Activated B cell treated with CpG ODN at 0.5 μM for 24 hours (primary cell): Measurements from ENCODE around the gene FBXO10. TPM values are rescaled to one million over a fixed set of nuclear protein-coding genes. Genes with fewer than 3 reads are reported as not detected.

ENCODE experiments used
- ATAC-seq: fragments of 200-7000 bp; cut with Tn5 transposase; one replicate; pipeline ENCODE4 v1.10.0; 2021; ENCODE audit warnings: low read depth, mild to moderate bottlenecking, moderate library complexity
- CTCF ChIA-PET: fragments of 350-600 bp; sonication (Branson Sonifier 250); formaldehyde crosslinking; loops from one replicate; lab custom pipeline; 2021; ENCODE audit warnings: antibody characterized with exemption; lab: Charles Lee
- POLR2A ChIA-PET: fragments of 350-600 bp; sonication (Branson Sonifier 250); formaldehyde crosslinking; loops from one replicate; lab custom pipeline; 2021; ENCODE audit warnings: antibody characterized with exemption; lab: Charles Lee
- DNase-seq: peaks from one replicate; pipeline ENCODE4 v3.0.0; 2022
- H3K27ac Mint-ChIP-seq: one replicate; pipeline ENCODE4 v1.8.0; 2020; ENCODE audit warnings: mixed read lengths
- H3K27me3 Mint-ChIP-seq: one replicate; pipeline ENCODE4 v1.8.0; 2021; ENCODE audit warnings: mixed read lengths
- H3K36me3 Mint-ChIP-seq: one replicate; pipeline ENCODE4 v1.8.0; 2021; ENCODE audit warnings: low read depth, mixed read lengths
- H3K4me1 Mint-ChIP-seq: one replicate; pipeline ENCODE4 v1.8.0; 2021; ENCODE audit warnings: mixed read lengths
- H3K4me3 Mint-ChIP-seq: one replicate; pipeline ENCODE4 v1.8.0; 2020; ENCODE audit warnings: mild to moderate bottlenecking, mixed read lengths
- H3K9me3 Mint-ChIP-seq: one replicate; pipeline ENCODE4 v1.8.0; 2020; ENCODE audit warnings: mixed read lengths
- intact Hi-C: fragments of 100-400 bp; cut with micrococcal nuclease; formaldehyde crosslinking; loops from one replicate; pipeline ENCODE4 v1.15.1; 2024
- total RNA-seq: library from RNA; stranded (reverse); gene quantifications from 2 replicates; pipeline ENCODE4 v1.2.3, GENCODE V29; 2022
- TF ChIP-seq, protein P1 (sequence below): fragments of 200-600 bp; IDR thresholded peaks from one replicate; pipeline ENCODE4 v1.8.0; 2022; ENCODE audit warnings: antibody characterized with exemption, mild to moderate bottlenecking

The FBXO10 gene
- total RNA-seq, 1 donor from 2014 or later, result 39.4 TPM

DNA sequence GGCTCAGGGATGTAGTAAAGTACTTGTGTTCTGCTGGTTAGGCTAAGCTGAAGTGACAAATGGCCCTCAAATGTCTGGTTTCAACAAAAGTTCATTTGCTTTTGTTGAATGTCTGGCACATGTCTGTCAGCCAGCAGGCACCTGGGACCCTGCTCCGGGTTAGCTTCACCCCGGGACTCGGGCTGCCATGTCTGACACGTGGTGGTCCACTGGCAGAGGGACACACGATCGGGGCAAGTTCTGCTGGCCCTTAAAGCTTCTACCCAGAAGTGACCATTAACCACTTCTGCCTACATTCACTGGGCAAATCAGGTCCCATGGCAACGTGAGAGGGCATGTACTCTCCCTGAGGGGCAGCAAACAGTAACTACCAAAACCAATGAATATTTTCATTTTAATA, 66.6 kb downstream of the FBXO10 start:
- peaks cover 8% of the 10 kb centered on the region for H3K4me1 Mint-ChIP-seq
- TF ChIP-seq, protein P1, sequence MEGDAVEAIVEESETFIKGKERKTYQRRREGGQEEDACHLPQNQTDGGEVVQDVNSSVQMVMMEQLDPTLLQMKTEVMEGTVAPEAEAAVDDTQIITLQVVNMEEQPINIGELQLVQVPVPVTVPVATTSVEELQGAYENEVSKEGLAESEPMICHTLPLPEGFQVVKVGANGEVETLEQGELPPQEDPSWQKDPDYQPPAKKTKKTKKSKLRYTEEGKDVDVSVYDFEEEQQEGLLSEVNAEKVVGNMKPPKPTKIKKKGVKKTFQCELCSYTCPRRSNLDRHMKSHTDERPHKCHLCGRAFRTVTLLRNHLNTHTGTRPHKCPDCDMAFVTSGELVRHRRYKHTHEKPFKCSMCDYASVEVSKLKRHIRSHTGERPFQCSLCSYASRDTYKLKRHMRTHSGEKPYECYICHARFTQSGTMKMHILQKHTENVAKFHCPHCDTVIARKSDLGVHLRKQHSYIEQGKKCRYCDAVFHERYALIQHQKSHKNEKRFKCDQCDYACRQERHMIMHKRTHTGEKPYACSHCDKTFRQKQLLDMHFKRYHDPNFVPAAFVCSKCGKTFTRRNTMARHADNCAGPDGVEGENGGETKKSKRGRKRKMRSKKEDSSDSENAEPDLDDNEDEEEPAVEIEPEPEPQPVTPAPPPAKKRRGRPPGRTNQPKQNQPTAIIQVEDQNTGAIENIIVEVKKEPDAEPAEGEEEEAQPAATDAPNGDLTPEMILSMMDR, result no peak
- intact Hi-C loops, result loop anchor here (2.0 kb wide), 1 partner anchor 877 kb away; no protein-coding TSS in a partner anchor
- peaks cover 66% of the 10 kb centered on the region for H3K36me3 Mint-ChIP-seq
- H3K4me3 Mint-ChIP-seq, result no peak overlapping the region
- no peaks in the 10 kb centered on the region for H3K9me3 Mint-ChIP-seq
- CTCF ChIA-PET, result interaction anchor here (0.9 to 1.2 kb wide), 3 partner anchors 62 to 1102 kb away, joined by 3 to 5 read pairs (median 4); no protein-coding TSS in a partner anchor
- no peak overlapping the region for H3K27ac Mint-ChIP-seq
- no peak for DNase-seq
- no peaks in the 10 kb centered on the region for H3K27me3 Mint-ChIP-seq
- POLR2A ChIA-PET, result interaction anchor here (1.2 to 1.4 kb wide), 2 partner anchors 11 to 480 kb away, joined by 3 to 4 read pairs; no protein-coding TSS in a partner anchor
- ATAC-seq, result no peak

DNA sequence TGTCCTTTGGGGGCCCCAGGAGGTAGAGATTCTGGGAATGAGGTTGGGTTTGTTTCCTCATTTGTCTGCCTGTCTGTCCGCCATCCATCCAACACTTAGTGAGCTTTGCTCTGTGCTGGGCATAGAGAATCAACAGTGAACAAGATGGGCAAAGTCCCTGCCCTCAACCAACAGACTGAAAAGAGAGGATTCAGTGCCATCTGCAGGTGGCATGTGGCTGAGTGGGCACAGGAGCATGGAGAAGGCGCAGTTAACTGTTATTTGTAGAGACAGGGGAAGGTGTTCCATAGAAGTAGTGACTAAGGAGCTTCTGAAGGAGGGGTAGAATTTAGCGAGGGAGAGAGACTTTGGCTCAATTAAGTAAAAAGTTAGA, 67.4 kb downstream of the FBXO10 start:
- CTCF ChIA-PET, result interaction anchor here (0.9 to 1.5 kb wide), 5 partner anchors 28 to 1102 kb away, joined by 3 to 5 read pairs (median 4); no protein-coding TSS in a partner anchor
- intact Hi-C loops, result loop anchor here (2.0 kb wide), 1 partner anchor 876 kb away; no protein-coding TSS in a partner anchor
- POLR2A ChIA-PET, result interaction anchor here (1.2 to 1.4 kb wide), 2 partner anchors 11 to 479 kb away, joined by 3 to 4 read pairs; no protein-coding TSS in a partner anchor
- Mint-ChIP-seq H3K9me3 (no peaks in the 10 kb centered on the region), H3K27me3 (no peaks in the 10 kb centered on the region), H3K4me3 (no peak overlapping the region), H3K27ac (peak overlapping the region; percentile 3), H3K4me1 (peaks cover 8% of the 10 kb centered on the region), H3K36me3 (peaks cover 68% of the 10 kb centered on the region)
- DNase-seq (no peak), ATAC-seq (peak; percentile 65)
- TF ChIP-seq, protein P1, result no peak

DNA sequence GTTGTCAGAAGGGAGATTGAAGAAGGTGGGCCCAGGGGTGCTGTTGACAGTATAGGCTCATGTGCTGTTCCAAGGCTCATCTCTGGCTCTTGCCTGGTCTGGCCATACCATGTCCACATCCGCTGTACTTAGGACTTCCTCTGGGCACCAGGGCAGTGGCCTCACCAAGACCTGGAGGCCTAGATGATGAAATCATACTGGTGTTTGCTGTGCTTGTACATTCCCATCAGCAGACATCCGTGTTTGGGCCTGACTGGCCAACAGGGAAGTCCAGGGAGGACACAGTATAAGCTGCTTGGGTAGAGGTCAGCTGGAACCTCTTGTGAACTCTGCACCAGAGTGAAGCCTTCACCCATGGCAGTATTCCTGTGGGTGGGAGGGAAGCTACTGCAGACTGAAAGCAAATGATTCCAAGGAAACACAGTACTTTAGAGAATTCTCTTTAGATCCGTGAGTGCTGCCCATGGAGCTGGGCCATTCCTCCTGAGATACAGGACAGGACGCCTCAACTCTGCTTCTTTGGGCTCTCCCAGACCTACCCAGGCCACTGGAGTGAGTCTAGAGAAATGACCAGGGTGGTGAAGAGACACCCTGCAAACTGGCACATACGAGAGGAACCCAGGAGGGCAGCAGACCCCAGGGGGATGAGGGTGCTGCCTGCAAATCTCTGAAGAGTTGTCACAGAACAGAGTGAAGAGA, 67.9 kb downstream of the FBXO10 start:
- CTCF ChIA-PET, result interaction anchor here (0.9 to 1.5 kb wide), 4 partner anchors 27 to 635 kb away, joined by 3 to 5 read pairs (median 4); no protein-coding TSS in a partner anchor
- peak overlapping the region; percentile 3 for H3K27ac Mint-ChIP-seq

DNA sequence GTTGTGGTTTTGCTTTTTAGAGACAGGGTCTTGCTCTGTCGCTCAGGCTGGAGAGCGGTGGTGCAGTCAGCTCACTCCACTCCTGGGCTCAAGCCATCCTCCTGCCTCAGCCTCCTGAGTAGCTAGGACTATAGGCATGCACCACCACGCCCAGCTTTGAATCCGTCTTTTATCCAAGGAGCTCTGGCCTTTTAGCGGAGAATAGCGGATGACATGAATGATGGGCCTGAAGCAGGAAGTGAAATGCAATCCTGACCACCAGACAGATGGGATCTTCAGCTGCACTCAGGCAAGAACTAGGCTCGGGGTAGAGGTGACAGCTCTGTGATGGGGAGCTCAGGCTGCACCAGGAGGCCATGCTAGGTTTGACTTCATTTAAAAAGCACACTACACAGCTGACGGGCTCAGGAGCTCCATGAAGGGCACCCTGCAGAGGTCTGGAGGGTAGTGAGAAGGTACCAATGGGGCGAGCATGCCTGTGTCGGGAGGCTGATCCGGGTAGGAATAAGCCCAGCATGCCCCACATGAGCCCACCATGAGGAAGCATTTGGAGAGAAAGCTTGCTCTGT, 68.5 kb downstream of the FBXO10 start:
- Mint-ChIP-seq H3K9me3 (no peaks in the 10 kb centered on the region), H3K4me1 (peaks cover 8% of the 10 kb centered on the region), H3K27ac (no peak overlapping the region), H3K36me3 (peaks cover 72% of the 10 kb centered on the region), H3K4me3 (no peak overlapping the region), H3K27me3 (no peaks in the 10 kb centered on the region)
- POLR2A ChIA-PET, result no interaction called here
- intact Hi-C loops, result loop anchor here (2.0 kb wide), 1 partner anchor 875 kb away; no protein-coding TSS in a partner anchor
- ATAC-seq (no peak), DNase-seq (no peak)
- CTCF ChIA-PET, result interaction anchor here (1.2 to 1.5 kb wide), 2 partner anchors 26 to 634 kb away, joined by 3 to 4 read pairs; no protein-coding TSS in a partner anchor
- TF ChIP-seq, protein P1, result no peak

More for the DNA sequence above, 67.9 kb downstream of the FBXO10 start:
- TF ChIP-seq, protein P1, result no peak
- DNase-seq (no peak), ATAC-seq (no peak)
- Mint-ChIP-seq H3K4me1 (peaks cover 8% of the 10 kb centered on the region), H3K27me3 (no peaks in the 10 kb centered on the region), H3K9me3 (no peaks in the 10 kb centered on the region), H3K36me3 (peaks cover 72% of the 10 kb centered on the region), H3K4me3 (no peak overlapping the region)
- intact Hi-C loops, result loop anchor here (2.0 kb wide), 1 partner anchor 875 kb away; no protein-coding TSS in a partner anchor
- POLR2A ChIA-PET, result interaction anchor here (1.4 kb wide), 1 partner anchor 478 kb away, joined by 4 read pairs; no protein-coding TSS in a partner anchor

DNA sequence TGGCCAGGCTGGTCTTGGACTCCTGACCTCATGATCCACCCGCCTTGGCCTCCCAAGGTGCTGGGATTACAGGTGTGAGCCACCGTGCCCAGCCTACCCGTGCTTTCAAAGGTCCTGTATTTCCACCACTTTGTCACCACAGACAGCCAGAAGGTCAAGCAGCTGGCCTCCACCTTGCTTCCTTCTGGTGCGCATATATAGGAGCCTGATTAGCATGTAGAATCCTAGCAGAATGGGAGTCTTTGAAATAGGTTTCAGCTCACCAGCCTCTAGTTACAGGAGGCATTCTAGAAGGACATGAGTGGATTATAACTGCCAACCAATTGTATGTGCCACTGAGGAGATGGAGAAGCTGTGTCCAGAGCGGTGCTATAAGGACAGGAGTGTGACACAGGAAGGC, 71.6 kb downstream of the FBXO10 start:
- no peaks in the 10 kb centered on the region for H3K27me3 Mint-ChIP-seq
- DNase-seq (no peak), ATAC-seq (no peak)
- no peaks in the 10 kb centered on the region for H3K9me3 Mint-ChIP-seq
- H3K4me3 Mint-ChIP-seq, result no peak overlapping the region
- H3K27ac Mint-ChIP-seq, result no peak overlapping the region
- POLR2A ChIA-PET, result no interaction called here
- TF ChIP-seq, protein P1, result no peak
- peaks cover 85% of the 10 kb centered on the region for H3K36me3 Mint-ChIP-seq
- no peaks in the 10 kb centered on the region for H3K4me1 Mint-ChIP-seq
- CTCF ChIA-PET, result no interaction called here
- intact Hi-C loops, result no loop called here
